ENCODE data around the gene TMEM163. TPM values are rescaled to one million over a fixed set of nuclear protein-coding genes. Genes with fewer than 3 reads are reported as not detected.

Gene TMEM163
- total RNA-seq, 1 donor from 2014 or later, result not detected

GRCh38 chr2:134564549-134564948 is 154.3 kb downstream of the TMEM163 start:
- no peak for DNase-seq (ENCODE audit: extremely low spot score, unreplicated experiment)
- H3K36me3 Mint-ChIP-seq (ENCODE audit: unreplicated experiment), result no peaks in the 10 kb centered on the region
- H3K4me1 Mint-ChIP-seq (ENCODE audit: unreplicated experiment), result no peaks in the 10 kb centered on the region
- H3K9me3 Mint-ChIP-seq (ENCODE audit: unreplicated experiment), result no peaks in the 10 kb centered on the region
- H3K27ac Mint-ChIP-seq (ENCODE audit: unreplicated experiment), result no peak overlapping the region
- H3K4me3 Mint-ChIP-seq (ENCODE audit: unreplicated experiment), result no peak overlapping the region
- TF ChIP-seq CTCF (IDR thresholded peaks at IDR 0.05), result no peak
- H3K27me3 Mint-ChIP-seq (ENCODE audit: unreplicated experiment), result no peaks in the 10 kb centered on the region

GRCh38 chr2:134558208-134558830 is 160.5 kb downstream of the TMEM163 start:
- Mint-ChIP-seq H3K27ac (ENCODE audit: unreplicated experiment) (no peak overlapping the region), H3K4me1 (ENCODE audit: unreplicated experiment) (no peaks in the 10 kb centered on the region), H3K27me3 (ENCODE audit: unreplicated experiment) (peaks cover 3% of the 10 kb centered on the region), H3K9me3 (ENCODE audit: unreplicated experiment) (no peaks in the 10 kb centered on the region), H3K4me3 (ENCODE audit: unreplicated experiment) (no peak overlapping the region), H3K36me3 (ENCODE audit: unreplicated experiment) (no peaks in the 10 kb centered on the region)
- no peak for TF ChIP-seq CTCF (IDR thresholded peaks at IDR 0.05)
- DNase-seq (ENCODE audit: extremely low spot score, unreplicated experiment), result no peak

- Mint-ChIP-seq H3K9me3 (ENCODE audit: unreplicated experiment) (no peaks in the 10 kb centered on the region), H3K27me3 (ENCODE audit: unreplicated experiment) (peaks cover 5% of the 10 kb centered on the region), H3K4me1 (ENCODE audit: unreplicated experiment) (no peaks in the 10 kb centered on the region), H3K4me3 (ENCODE audit: unreplicated experiment) (no peak overlapping the region), H3K27ac (ENCODE audit: unreplicated experiment) (no peak overlapping the region), H3K36me3 (ENCODE audit: unreplicated experiment) (no peaks in the 10 kb centered on the region)
- no peak for DNase-seq (ENCODE audit: extremely low spot score, unreplicated experiment)
- no peak for TF ChIP-seq CTCF (IDR thresholded peaks at IDR 0.05)
Observed at GRCh38 chr2:134555411-134555810, 163.4 kb downstream of the TMEM163 start.

GRCh38 chr2:134553657-134554056 is 165.1 kb downstream of the TMEM163 start:
- TF ChIP-seq CTCF (IDR thresholded peaks at IDR 0.05), result no peak
- Mint-ChIP-seq H3K4me1 (ENCODE audit: unreplicated experiment) (no peaks in the 10 kb centered on the region), H3K9me3 (ENCODE audit: unreplicated experiment) (no peaks in the 10 kb centered on the region), H3K4me3 (ENCODE audit: unreplicated experiment) (no peak overlapping the region), H3K27ac (ENCODE audit: unreplicated experiment) (no peak overlapping the region), H3K36me3 (ENCODE audit: unreplicated experiment) (no peaks in the 10 kb centered on the region), H3K27me3 (ENCODE audit: unreplicated experiment) (peaks cover 5% of the 10 kb centered on the region)
- DNase-seq (ENCODE audit: extremely low spot score, unreplicated experiment), result no peak

GRCh38 chr2:134550566-134551164 is 168.1 kb downstream of the TMEM163 start:
- Mint-ChIP-seq H3K27me3 (ENCODE audit: unreplicated experiment) (peaks cover 2% of the 10 kb centered on the region), H3K9me3 (ENCODE audit: unreplicated experiment) (no peaks in the 10 kb centered on the region), H3K36me3 (ENCODE audit: unreplicated experiment) (no peaks in the 10 kb centered on the region), H3K4me3 (ENCODE audit: unreplicated experiment) (no peak overlapping the region), H3K27ac (ENCODE audit: unreplicated experiment) (no peak overlapping the region), H3K4me1 (ENCODE audit: unreplicated experiment) (no peaks in the 10 kb centered on the region)
- TF ChIP-seq CTCF (IDR thresholded peaks at IDR 0.05), result no peak
- no peak for DNase-seq (ENCODE audit: extremely low spot score, unreplicated experiment)
